Measurements from ENCODE around the gene PLPPR3.

PLPPR3 gene

DNA sequence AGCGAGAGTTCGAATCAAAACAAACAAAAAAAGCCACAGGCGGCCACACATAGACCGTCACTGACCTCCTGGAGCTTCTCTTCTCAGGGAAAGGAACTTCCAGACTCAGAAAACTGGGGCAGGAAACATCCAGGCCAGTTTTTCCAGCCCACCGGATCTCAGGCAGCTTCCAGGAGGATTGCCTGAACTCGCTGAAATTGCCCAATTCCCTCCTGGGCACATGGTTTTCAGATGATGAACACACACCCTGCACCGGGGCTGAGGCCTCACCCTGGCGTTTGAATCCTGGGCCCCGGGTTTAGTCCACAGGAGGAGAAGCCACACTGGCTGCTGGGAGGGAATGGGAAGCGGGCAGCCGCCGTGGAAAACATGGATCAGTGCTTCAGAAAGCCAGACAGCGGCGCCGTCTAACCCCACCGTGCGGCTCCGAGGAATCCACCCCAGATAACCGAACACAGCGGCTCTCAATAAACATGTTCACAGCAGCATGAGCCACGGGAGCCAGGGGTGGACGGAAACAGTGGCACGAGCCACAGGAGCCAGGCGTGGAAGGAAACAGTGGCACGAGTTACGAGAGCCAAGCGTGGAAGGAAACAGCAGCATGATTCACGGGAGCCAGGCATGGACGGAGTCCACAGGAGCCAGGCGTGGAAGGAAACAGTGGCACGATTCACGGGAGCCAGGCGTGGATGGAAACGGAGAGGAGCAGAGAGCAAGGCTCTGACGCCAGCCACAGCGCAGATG lies 42.7 kb downstream of the PLPPR3 start:
- in situ Hi-C loops (cut with MboI; ENCODE audit: low sequenced_read_pairs), result loop anchor here (10.0 kb wide), 1 partner anchor 206 kb away; the partner anchor contains the start of gene WDR18

DNA sequence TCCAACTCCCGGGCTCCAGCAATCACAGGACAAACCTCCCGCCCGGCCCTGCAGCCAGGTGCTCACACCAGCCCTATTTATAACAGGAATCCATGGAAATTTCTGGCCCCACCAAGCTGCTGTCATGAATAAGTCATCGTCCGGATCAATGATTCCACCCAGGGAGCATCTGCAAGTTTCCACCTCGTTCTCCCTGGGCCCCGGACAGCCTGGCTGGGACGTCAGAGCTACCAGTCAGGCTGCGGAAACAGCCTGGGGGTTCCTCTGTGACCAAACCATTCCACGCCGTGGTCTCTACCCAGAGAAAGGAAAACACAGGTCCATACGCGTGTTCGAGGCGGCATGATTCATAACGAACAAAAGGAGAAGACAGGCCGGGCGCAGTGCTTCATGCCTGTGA lies 45.2 kb downstream of the PLPPR3 start:
- in situ Hi-C loops (cut with MboI; ENCODE audit: low sequenced_read_pairs), result loop anchor here (10.0 kb wide), 1 partner anchor 208 kb away; the partner anchor contains the start of gene WDR18

DNA sequence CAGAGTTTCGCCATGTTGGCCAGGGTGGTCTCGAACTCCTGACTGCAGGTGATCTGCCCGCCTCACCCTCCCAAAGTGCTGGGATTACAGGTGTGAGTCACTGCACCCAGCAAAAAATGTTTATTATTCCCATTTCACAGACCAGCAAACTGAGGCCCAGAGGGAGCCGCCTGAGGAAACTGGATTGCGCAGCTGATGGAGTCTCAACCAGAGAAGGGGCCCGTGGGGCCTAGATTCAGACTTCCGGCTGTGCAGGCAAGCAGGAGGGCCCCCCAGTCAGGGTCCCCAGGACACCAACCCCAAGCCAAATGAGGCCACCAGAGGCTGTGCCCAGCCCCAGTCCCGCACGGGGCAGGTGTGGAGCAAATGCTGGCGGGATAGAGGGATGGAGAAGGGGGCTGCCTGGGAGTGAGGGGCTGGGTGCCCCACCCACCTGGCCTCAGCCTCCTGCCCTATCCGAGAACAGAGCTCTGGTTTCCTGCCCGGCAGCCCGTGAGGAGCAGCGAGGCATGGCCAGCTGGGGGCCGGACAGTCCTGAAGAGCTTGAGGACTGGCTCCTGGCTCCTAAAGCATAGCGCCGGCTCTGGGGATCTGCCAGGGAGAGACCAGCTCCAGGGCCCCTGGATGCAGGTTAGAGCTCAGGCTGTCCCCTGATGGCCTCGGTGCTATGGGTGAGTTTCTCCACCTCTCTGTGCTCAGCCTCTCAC lies 48.9 kb downstream of the PLPPR3 start:
- in situ Hi-C loops (cut with MboI; ENCODE audit: low sequenced_read_pairs), result loop anchor here (5.0 to 10.0 kb wide), 2 partner anchors 149 to 212 kb away; partner anchors contain the start of gene WDR18

DNA sequence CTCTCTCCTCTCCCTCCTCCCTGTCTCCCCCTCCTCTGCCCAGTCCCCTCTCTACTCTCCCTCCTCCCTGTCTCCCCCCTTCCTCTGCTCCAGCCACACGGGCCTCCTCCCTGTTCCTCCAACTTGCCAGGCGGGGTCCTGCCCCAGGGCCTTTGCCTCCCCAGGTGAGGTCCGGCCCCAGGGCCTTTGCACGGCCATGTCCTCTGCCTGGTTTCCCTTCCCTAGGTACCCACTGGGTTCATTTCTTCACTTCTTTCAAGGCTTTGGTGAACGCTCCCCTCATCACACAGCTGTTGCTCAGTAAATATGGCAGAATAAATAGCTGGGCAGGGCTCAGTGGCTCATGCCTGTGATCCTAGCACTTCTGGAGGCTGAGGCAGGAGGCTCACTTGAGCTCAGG lies 49.7 kb downstream of the PLPPR3 start:
- in situ Hi-C loops (cut with MboI; ENCODE audit: low sequenced_read_pairs), result loop anchor here (5.0 to 10.0 kb wide), 2 partner anchors 150 to 213 kb away; partner anchors contain the start of gene WDR18

DNA sequence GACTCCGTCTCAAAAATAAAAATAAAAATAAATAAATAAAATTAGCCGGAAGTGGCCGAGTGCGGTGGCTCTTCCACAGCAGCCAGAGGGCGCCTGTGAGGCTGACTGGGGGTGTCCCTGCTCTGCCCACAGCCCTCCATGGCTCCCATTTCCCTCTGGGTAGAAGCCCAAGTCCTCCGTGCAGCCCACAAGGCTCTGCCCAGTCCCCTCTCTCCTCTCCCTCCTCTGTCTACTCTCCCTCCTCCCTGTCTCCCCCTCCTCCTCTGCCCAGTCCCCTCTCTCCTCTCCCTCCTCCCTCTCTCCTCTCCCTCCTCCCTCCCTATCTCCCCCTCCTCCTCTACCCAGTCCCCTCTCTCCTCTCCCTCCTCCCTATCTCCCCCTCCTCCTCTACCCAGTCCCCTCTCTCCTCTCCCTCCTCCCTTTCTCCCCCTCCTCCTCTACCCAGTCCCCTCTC lies 50.4 kb downstream of the PLPPR3 start:
- in situ Hi-C loops (cut with MboI; ENCODE audit: low sequenced_read_pairs), result loop anchor here (5.0 to 10.0 kb wide), 2 partner anchors 151 to 213 kb away; partner anchors contain the start of gene WDR18

DNA sequence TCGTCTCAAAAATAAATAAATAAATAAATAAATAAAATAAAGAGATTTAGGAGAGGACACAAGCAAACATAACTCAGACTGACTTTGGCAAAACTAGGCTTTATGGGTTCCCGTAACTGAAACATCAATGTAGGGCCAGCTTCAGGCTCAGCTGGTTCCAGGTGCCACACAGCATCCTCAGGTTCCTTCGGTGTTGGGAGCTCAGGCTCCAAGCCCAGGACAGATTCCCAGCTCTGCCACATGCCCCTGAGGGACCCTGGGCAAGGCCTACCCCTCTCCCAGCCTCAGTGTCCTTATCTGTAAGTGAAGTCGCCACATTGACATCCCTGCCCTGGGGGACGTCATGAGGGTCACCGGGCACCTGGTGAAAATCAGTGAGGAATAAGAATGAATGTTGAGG lies 52.1 kb downstream of the PLPPR3 start:
- in situ Hi-C loops (cut with MboI; ENCODE audit: low sequenced_read_pairs), result loop anchor here (5.0 to 10.0 kb wide), 2 partner anchors 153 to 215 kb away; partner anchors contain the start of gene WDR18

DNA sequence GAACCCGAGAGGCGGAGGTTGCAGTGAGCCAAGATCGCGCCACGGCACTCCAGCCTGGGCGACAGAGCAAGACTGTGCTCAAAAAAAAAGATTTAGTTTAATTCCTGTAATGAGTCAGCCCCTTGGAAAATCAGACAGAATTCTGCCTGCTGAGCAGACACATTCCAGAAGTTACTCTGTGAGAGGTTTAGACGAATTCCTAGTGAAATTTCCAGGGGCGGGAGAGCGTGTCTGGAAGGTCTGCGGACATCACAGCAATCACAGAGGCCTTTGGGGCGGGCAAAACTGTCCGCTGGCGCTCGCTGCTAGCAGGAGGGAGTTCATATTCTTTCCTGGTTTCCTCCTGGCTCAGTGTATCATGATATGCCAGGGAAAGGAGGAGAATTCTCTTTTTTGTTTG lies 53.3 kb downstream of the PLPPR3 start:
- in situ Hi-C loops (cut with MboI; ENCODE audit: low sequenced_read_pairs), result no loop called here

DNA sequence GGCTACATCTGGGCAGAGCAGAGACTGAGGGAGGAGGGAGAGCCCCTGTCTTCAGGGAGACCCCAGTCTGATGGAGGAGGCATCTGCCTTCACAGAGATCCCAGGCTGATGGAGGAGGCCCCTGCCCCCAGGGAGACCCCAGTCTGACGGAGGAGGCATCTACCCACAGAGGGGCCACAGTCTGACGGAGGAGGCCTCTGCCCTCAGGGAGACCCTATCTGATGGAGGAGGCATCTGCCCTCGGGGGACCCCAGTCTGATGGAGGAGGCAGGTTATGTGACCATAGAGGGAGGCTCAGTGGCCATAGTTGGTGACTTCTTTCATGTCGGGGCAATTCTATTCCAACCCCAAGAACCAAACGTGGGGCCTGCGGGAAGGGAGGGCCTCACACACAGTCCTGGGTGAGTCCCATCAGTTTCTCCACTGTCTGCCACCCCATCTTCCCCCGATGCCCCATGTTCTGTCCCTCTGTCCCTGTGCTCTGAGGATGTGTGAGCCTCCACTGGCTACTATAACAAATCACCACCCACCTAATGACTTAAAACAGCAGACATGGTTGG lies 56.5 kb downstream of the PLPPR3 start:
- in situ Hi-C loops (cut with MboI; ENCODE audit: low sequenced_read_pairs), result no loop called here

DNA sequence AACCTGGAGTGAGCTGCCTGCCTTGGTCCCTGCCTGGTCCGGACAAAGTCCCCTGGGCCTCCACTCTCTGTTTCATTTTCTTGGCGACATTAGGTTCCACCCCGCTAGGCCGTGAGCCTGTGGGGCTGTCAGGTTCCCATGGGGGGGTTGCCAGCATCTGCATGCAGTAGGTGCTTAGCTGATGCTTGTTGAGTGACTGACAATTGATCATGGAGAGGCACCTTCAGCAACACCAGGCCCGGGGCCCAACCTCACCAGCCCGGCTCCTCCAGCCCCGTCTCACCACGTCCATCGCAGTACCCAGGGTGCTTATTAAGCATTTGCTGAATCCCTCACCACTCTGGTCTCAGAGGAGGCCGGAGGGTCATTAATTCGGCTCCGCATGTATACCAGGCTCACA lies 57.5 kb downstream of the PLPPR3 start:
- in situ Hi-C loops (cut with MboI; ENCODE audit: low sequenced_read_pairs), result no loop called here

DNA sequence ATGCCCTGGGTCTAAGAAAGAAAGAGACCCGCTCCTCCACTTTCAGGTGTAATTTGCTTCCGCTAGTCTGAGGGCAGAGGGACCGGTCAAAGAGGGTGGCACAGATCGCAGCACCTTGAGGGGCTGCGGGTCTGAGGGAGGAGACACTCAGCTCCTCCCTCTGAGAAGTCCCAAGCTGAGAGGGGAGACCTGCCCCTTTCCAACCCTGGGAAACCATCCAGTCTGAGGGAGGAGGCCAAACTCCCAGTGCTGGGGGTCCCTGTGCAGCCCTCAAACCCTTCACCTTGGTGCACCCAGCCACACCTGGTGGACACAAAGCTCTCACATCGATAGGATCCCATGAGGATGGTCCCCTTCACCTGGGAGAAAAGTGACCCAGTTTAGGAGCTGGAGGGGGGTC lies 57.9 kb downstream of the PLPPR3 start:
- in situ Hi-C loops (cut with MboI; ENCODE audit: low sequenced_read_pairs), result no loop called here

DNA sequence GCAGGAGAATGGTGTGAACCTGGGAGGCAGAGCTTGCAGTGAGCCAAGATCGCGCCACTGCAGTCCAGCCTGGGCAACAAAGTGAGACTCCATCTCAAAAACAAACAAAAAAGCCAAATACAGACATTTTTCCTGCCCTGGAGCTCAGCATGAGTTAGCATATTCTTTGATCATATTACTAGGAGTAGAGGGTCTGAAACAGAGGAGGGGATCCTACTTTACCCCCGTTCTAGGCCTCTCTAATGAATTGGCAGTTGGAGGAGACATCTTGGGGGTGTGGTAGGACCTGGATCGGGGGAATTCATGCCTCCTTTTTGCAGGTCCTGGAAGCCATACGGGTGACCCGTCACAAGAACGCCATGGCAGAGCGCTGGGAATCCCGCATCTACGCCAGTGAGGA lies 58.6 kb downstream of the PLPPR3 start:
- in situ Hi-C loops (cut with MboI; ENCODE audit: low sequenced_read_pairs), result no loop called here

All from HL-60/S4 (cell line).